ENCODE measurements around the gene NOL3. TPM values are rescaled to one million over a fixed set of nuclear protein-coding genes. Genes with fewer than 3 reads are reported as not detected.

NOL3 gene
- total and polyA plus RNA-seq, 2 donors (not counting 3 experiments of a cell fraction or from before 2014, with no cell fraction given) = 16.0 to 19.4 TPM

DNA sequence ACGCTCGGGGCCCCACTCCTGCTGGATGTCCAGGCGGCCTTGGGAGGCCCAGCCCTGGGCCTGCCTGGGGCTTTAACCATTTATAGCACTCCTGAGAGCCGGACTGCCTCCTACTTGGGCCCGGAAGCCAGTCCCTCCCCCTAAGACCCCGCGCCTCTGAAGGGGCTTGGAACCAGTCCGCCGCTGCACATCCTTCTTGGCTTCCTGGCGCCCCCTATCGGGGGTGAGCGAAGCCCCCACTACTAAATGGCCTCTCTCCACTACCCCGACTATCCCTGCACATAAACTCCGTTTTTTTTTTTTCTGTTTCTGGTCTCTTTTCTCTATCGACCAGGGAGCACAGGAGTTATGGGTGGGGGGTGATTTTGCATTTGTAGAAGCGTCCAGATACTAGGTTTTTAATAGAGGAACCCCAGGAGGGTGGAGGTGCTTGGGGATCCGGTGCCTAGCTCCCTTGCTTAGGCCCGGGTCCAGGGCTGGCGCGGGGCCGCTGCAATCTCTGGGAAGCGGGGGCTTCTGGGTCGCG lies 633 bp upstream of the NOL3 start:
- no peaks in the 10 kb centered on the region for H3K79me2 ChIP-seq (ENCODE audit: control insufficient read depth, insufficient read depth, low read length)
- peak overlapping the region; percentile 80 for H2AFZ ChIP-seq (ENCODE audit: low read depth, low read length)
- TF ChIP-seq POLR2AphosphoS5 (IDR thresholded peaks at IDR 0.05; ENCODE audit: insufficient read depth, low read depth, low read length) (no peak), JUN (IDR thresholded peaks at IDR 0.05; ENCODE audit: borderline replicate concordance, insufficient read depth, insufficient read length, low read depth) (no peak), MYC (IDR thresholded peaks at IDR 0.05; ENCODE audit: low read depth, low read length) (no peak), GATA2 (IDR thresholded peaks at IDR 0.05; ENCODE audit: insufficient read depth, insufficient read length, low read depth, low read length) (no peak)
- TF ChIP-seq, protein P1, sequence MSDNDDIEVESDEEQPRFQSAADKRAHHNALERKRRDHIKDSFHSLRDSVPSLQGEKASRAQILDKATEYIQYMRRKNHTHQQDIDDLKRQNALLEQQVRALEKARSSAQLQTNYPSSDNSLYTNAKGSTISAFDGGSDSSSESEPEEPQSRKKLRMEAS (IDR thresholded peaks at IDR 0.05; ENCODE audit: insufficient read depth, insufficient read length) = no peak
- TF ChIP-seq, protein P2, sequence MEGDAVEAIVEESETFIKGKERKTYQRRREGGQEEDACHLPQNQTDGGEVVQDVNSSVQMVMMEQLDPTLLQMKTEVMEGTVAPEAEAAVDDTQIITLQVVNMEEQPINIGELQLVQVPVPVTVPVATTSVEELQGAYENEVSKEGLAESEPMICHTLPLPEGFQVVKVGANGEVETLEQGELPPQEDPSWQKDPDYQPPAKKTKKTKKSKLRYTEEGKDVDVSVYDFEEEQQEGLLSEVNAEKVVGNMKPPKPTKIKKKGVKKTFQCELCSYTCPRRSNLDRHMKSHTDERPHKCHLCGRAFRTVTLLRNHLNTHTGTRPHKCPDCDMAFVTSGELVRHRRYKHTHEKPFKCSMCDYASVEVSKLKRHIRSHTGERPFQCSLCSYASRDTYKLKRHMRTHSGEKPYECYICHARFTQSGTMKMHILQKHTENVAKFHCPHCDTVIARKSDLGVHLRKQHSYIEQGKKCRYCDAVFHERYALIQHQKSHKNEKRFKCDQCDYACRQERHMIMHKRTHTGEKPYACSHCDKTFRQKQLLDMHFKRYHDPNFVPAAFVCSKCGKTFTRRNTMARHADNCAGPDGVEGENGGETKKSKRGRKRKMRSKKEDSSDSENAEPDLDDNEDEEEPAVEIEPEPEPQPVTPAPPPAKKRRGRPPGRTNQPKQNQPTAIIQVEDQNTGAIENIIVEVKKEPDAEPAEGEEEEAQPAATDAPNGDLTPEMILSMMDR (IDR thresholded peaks at IDR 0.05; ENCODE audit: extremely low read depth in 1 of 2, insufficient read depth in 1 of 2, low read depth in 1 of 2, low read length in 2 of 2) = peak; percentile 58 to 78
- no peaks in the 10 kb centered on the region for H3K36me3 ChIP-seq (ENCODE audit: control insufficient read depth in 2 of 2, extremely low read depth in 1 of 2, insufficient read depth in 2 of 2, low read length in 2 of 2)
- peak overlapping the region; percentile 29 to 50 (median 34) for H3K4me3 ChIP-seq (replicated peaks in 1 of 3; ENCODE audit: insufficient read depth in 1 of 3, low read depth in 1 of 3, low read length in 3 of 3)
- CTCF ChIA-PET = interaction anchor here (1.0 to 4.2 kb wide), 10 partner anchors 9 to 216 kb away, joined by 4 to 29 read pairs (median 8); partner anchors contain the start of genes EXOC3L1, FBXL8, MATCAP1 and TRADD
- DNase-seq (ENCODE audit: low read depth, low spot score) (peak; percentile 35), FAIRE-seq (peak; percentile 28)
- no peaks in the 10 kb centered on the region for H4K20me1 ChIP-seq (replicated peaks; ENCODE audit: control insufficient read depth, extremely low read depth, insufficient read depth, low read length)
- peak overlapping the region; percentile 41 for H3K27ac ChIP-seq (ENCODE audit: insufficient read depth, low read depth, low read length)
- peak overlapping the region; percentile 53 for H3K9ac ChIP-seq (replicated peaks; ENCODE audit: extremely low read depth, insufficient read depth, low read length)
- BruUV-seq (replicated peaks) = no TSS peak
- peak overlapping the region; percentile 77 for H3K4me2 ChIP-seq (ENCODE audit: insufficient read depth, low read length)
- intact Hi-C loops (cut with micrococcal nuclease) = no loop called here
- dilution Hi-C loops (cut with MboI; ENCODE audit: extremely low pct_ligation_motif_present, low sequenced_read_pairs) = no loop called here
- no peaks in the 10 kb centered on the region for H3K9me3 ChIP-seq (replicated peaks; ENCODE audit: control insufficient read depth, insufficient read depth, low read length)
- H3K9me1 ChIP-seq (replicated peaks; ENCODE audit: control insufficient read depth, extremely low read depth, insufficient read depth, low read length) = no peaks in the 10 kb centered on the region
- POLR2A ChIA-PET = interaction anchor here (1.0 to 1.2 kb wide), 2 partner anchors 9 to 10 kb away, joined by 3 to 6 read pairs; partner anchors contain the start of genes FBXL8 and TRADD
- peaks cover 19 to 25% of the 10 kb centered on the region in 2 experiments for H3K27me3 ChIP-seq (ENCODE audit: control insufficient read depth in 2 of 2, insufficient read depth in 2 of 2, low read length in 2 of 2)
- peaks cover 24% of the 10 kb centered on the region for H3K4me1 ChIP-seq (ENCODE audit: control insufficient read depth, extremely low read depth, insufficient read depth, low read length)
